Jurkat, Clone E6-1 (cell line): ENCODE results near the gene PRKN.
"Not testable (repeated sequence)": the region's sequence is repeated elsewhere in the genome, so short reads cannot be mapped to it uniquely, and the experiment has no call there.

Experiments
- DNase-seq: peaks from one replicate; pipeline ENCODE4 v3.0.0-alpha.2; 2011; ENCODE audit warnings: low read depth, low spot score
- H3K4me3 ChIP-seq: 2 replicates; pipeline ENCODE4 v1.5.1; 2011; ENCODE audit warnings: mild to moderate bottlenecking, low read length, control low read depth, moderate library complexity

Gene PRKN

DNA sequence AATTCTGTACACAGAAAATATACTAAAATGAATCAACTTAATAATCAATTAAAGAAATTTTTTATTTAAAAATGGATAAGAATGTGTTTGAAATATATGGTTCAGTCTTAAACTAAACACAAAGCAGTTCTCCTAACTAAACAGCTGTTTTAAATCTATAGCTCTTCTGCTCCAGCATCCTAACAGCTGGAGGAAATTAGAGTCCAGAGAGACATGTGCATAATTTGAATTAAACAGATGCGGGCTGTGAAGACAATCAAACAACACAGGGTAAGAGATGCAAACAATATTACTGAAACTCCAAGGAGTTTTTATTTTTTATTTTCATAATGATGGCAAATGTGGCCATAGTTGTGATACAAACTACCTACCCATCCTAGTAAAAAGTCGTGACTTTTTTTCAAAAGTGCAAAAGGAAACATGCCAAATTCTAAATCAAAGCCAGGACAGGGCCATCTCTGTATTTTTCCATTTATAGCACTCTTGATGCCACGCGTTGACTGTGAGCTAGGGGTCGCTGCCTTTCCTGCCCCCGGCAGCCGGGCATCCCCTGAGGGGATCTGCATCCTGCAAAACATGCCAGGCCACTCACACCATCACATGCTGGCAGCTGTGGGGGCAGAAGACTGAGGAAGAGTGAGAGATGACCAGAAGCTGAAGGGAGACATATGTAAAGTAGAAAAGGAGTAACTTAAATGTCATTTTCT lies 310.6 kb downstream of the PRKN start:
- H3K4me3 ChIP-seq: no peak overlapping the region
- DNase-seq: no peak

DNA sequence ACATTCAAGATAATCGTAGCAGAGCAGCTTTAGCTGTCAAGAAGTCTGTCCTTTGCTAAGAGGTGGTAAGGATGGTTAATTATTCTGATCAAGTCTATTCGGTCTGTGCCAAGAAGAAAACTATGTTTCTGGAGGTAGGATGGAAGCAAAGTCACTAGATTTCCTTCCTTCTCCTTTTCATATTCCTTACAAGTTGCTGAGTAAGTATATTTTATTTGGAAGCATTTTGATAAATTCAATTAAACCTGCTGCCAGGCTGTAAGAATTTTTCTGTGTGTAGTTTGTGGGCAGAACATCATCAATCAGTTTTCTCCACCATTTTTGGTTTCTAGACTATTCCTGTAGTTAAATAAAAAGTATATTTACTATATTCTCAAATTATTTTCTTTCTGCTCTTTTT lies 311.3 kb downstream of the PRKN start:
- DNase-seq: no peak
- H3K4me3 ChIP-seq: no peak overlapping the region

DNA sequence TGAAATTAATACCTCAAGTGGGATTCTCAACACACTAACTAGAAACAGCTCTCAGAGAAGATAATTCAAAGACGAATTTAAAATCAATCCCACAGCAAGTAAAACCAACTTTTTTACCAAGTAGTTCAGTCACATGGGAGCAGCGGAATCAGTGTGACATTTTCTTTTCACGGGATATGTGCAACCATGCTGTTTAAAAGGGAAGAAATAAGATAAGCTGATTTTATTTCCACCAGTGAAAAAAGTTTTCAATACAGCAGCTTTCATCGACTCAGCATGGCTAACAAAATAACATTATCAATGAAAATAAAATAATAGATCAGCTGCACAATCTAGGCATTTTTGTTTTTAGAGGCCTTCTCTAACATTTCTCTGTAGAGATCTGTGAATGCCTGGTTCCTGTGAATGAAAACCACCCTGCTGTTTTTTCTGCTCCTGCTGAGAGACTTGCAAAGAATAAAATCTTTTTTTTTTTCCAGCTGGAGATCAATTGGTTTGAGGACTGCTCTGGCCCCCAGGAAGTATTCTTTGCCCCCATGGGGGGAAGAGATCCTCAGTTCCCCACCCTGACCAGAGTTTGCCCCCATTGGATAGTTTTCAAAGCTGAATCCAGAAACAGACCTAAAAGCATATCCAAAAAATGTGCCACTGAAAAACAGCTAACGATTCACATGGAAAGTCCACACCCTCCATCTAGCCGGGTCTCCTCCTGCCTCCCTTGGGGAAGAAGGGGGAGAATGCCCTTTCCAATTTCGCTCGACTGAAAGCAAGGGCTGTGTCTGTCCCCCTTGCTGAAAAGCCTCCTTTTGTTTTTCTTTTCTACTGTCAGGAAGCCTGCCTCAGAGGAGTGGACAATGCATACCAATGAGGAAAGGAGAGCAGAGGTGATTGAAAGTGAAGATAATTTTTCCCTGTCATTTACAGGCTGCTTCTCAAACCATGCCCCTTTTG lies 317.6 kb downstream of the PRKN start:
- no peak for DNase-seq
- H3K4me3 ChIP-seq: no peak overlapping the region

GRCh38 chr6:162408826-162409535 lies 318.6 kb downstream of the PRKN start:
- no peak overlapping the region for H3K4me3 ChIP-seq
- no peak for DNase-seq

- H3K4me3 ChIP-seq: no peak overlapping the region
- DNase-seq: no peak
Measured at GRCh38 chr6:162404951-162405350, 322.6 kb downstream of the PRKN start.

DNA sequence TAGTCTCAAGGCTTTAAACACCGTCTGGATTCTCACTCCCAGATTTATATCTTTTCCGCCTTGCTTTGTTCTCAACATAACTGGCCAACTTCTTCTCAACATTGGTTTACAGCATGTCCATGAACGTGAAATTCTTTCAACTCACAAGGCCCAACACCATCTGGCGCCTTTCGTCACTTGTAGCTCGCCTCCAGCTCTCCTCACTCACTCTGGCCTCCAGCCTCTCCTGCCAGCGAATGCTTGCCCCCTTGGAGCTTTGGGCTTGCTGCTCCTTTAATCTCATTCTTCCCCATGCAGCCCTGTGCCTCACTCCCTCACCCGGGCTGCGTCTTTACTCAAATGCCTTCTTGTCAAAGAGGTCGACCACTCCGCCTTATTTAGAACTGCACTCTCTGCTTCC lies 324.5 kb downstream of the PRKN start:
- DNase-seq: no peak
- H3K4me3 ChIP-seq: no peak overlapping the region

GRCh38 chr6:162395181-162395580 lies 332.4 kb downstream of the PRKN start:
- no peak for DNase-seq
- no peak overlapping the region for H3K4me3 ChIP-seq

DNA sequence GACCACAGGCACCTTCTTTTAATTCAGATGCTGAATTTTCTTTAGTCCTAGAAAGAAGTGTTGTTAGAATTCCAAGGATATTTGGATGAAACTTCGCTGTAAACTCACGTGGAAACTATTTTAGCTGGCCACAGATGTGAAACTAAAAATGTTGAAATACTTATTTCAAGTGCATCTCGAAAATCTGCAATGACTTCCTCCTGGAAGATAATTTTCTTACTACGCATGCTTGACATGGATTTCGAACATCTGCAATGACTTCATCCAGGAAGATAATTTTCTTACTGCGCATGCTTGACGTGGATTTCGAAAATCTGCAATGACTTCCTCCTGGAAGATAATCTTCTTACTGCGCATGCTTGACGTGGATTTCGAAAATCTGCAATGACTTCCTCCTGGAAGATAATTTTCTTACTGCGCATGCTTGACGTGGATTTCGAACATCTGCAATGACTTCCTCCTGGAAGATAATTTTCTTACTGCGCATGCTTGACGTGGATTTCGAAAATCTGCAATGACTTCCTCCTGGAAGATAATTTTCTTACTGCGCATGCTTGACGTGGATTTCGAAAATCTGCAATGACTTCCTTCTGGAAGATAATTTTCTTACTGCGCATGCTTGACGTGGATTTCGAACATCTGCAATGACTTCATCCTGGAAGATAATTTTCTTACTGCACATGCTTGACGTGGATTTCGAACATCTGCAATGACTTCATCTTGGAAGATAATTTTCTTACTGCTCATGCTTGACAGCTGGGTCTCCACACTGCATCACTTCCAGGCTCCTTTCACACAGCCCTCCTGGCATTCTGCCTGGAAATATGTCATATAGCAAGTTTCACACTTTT lies 336.4 kb downstream of the PRKN start:
- DNase-seq, H3K4me3 ChIP-seq: not testable (repeated sequence)

DNA sequence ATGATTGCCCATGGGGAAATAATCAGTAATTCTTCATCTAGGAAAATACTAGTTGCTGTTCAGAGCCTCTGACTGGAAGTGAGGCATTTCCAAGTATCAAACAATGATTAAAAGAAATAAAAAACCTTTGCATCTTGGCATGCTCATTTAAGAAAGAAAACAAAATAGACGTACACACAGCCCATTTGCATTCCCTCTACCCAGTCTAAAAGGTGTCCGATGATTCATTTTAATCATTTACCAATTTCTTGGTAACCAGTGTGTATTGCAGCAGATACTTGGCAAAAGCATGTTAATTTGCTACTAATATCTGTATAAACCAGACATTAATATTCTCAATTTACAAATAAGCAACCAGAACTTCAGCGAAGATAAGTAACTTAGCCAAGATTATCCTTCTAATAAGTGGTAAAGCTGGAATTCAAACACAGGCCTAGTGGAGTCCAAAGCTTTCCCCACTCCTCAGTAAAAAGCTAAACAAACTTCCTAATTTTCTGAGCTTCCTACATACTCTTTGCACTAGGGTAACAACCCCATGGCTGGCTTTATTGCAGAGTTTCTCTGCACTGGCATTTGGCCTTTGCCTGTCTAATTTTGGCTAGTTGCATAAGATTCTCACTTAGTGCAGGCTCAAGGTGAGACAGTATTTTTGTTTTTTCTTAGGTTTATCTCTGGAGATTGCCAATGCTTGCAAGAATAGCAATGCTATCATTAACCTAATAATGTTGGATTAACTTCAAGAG lies 338.1 kb downstream of the PRKN start:
- DNase-seq: no peak
- no peak overlapping the region for H3K4me3 ChIP-seq

DNA sequence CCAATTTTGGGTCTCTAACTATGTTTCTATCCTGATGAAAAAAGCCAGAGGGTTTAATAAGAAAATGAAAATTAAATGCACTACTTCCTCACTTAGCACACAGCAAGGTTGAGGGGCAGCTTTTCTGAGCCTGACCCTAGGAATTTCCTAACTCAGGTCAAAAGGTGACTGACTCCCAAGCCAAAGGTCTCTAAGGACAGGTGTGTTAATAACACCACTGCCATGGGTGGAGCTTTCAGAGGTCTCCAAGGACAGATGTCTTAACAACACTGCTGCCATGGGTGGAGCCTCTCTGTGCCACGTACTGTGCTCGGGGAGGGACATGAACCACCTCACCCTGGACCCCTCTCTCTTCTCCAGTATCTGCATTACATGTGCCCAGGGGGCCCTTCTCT lies 339.2 kb downstream of the PRKN start:
- H3K4me3 ChIP-seq: no peak overlapping the region
- DNase-seq: no peak

- DNase-seq: no peak
- no peak overlapping the region for H3K4me3 ChIP-seq
Measured at GRCh38 chr6:162387718-162388382, 339.7 kb downstream of the PRKN start.

GRCh38 chr6:162385980-162386379 lies 341.6 kb downstream of the PRKN start:
- H3K4me3 ChIP-seq: no peak overlapping the region
- DNase-seq: no peak

- DNase-seq: no peak
- no peak overlapping the region for H3K4me3 ChIP-seq
Measured at GRCh38 chr6:162379757-162380409, 347.7 kb downstream of the PRKN start.

- H3K4me3 ChIP-seq: no peak overlapping the region
- no peak for DNase-seq
Measured at GRCh38 chr6:162377735-162378134, 349.8 kb downstream of the PRKN start.

DNA sequence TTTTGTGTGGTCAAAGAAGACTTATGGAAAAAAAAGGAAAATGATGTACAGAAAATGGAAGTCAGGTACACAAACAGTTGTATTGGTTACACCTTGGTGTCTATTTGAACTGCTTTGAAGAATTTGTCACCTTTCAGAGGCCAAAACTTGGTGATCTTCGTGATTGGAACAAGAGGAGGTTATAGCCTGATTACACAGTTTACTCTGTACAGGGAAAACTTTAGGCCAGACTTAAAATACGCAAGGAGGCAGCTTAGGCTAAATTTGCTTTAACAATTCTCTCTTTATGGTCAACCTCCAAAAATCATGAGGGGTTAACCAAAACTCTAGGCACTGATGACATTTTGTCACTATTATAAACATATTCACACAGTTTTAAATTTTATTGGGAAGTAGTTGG lies 353.7 kb downstream of the PRKN start:
- no peak overlapping the region for H3K4me3 ChIP-seq
- DNase-seq: no peak

- DNase-seq: no peak
- no peak overlapping the region for H3K4me3 ChIP-seq
Measured at GRCh38 chr6:162373192-162373591, 354.4 kb downstream of the PRKN start.

DNA sequence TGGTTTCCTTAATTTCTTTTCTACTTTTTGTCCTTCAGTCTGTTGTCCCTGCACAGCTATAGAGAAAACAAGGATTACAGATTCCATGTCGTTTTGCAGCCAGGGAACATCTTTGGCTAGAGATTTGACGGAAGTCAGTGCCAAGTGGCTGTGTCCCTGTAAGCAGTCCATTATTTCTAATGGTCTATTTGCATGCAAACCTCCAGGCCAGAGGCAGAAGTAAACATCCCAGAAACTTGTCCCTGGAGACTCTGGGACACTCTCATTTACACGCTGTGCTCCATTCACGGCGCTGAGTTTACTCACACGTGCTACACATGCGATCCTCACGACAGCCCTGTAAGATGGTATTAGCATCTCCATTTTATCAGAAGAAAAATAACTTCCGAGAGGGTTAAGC lies 355.5 kb downstream of the PRKN start:
- DNase-seq: no peak
- H3K4me3 ChIP-seq: no peak overlapping the region
